Endothelial cell of hepatic sinusoid (primary cell): Measurements from ENCODE around the gene PARN.

Experiments
- in situ Hi-C: cut with HindIII; loops from 2 replicates; pipeline ENCODE4 v1.10.0; 2017; ENCODE audit warnings: low sequenced_read_pairs

The PARN gene

GRCh38 chr16:14483819-14484385 lies 146.2 kb downstream of the PARN start:
- in situ Hi-C loops: no loop called here

GRCh38 chr16:14476183-14476582 lies 153.9 kb downstream of the PARN start:
- in situ Hi-C loops: no loop called here

- in situ Hi-C loops: no loop called here
Observed at GRCh38 chr16:14475370-14476139, 154.5 kb downstream of the PARN start.

GRCh38 chr16:14473488-14473887 lies 156.6 kb downstream of the PARN start:
- in situ Hi-C loops: no loop called here

- in situ Hi-C loops: no loop called here
Observed at GRCh38 chr16:14472357-14472756, 157.7 kb downstream of the PARN start.

GRCh38 chr16:14470788-14471187 lies 159.3 kb downstream of the PARN start:
- in situ Hi-C loops: no loop called here

GRCh38 chr16:14465799-14466198 lies 164.3 kb downstream of the PARN start:
- in situ Hi-C loops: no loop called here

- in situ Hi-C loops: no loop called here
Observed at GRCh38 chr16:14464796-14465195, 165.3 kb downstream of the PARN start.

GRCh38 chr16:14464192-14464591 lies 165.9 kb downstream of the PARN start:
- in situ Hi-C loops: no loop called here

- in situ Hi-C loops: no loop called here
Observed at GRCh38 chr16:14462811-14463210, 167.2 kb downstream of the PARN start.

GRCh38 chr16:14460726-14461125 lies 169.3 kb downstream of the PARN start:
- in situ Hi-C loops: no loop called here

- in situ Hi-C loops: loop anchor here (5.0 kb wide), 2 partner anchors 44 to 51 kb away; no protein-coding TSS in a partner anchor
Observed at GRCh38 chr16:14458576-14458975, 171.5 kb downstream of the PARN start.

- in situ Hi-C loops: loop anchor here (5.0 kb wide), 2 partner anchors 45 to 50 kb away; no protein-coding TSS in a partner anchor
Observed at GRCh38 chr16:14456793-14457481, 173.1 kb downstream of the PARN start.

- in situ Hi-C loops: loop anchor here (5.0 kb wide), 2 partner anchors 47 to 48 kb away; no protein-coding TSS in a partner anchor
Observed at GRCh38 chr16:14455573-14455972, 174.5 kb downstream of the PARN start.

GRCh38 chr16:14454391-14454790 lies 175.7 kb downstream of the PARN start:
- in situ Hi-C loops: no loop called here

GRCh38 chr16:14452066-14452465 lies 178.0 kb downstream of the PARN start:
- in situ Hi-C loops: no loop called here

- in situ Hi-C loops: no loop called here
Observed at GRCh38 chr16:14450846-14451245, 179.2 kb downstream of the PARN start.

- in situ Hi-C loops: loop anchor here (10.0 kb wide), 1 partner anchor 135 kb away; no protein-coding TSS in a partner anchor
Observed at GRCh38 chr16:14449790-14450480, 180.1 kb downstream of the PARN start.

GRCh38 chr16:14449334-14449733 lies 180.7 kb downstream of the PARN start:
- in situ Hi-C loops: loop anchor here (10.0 kb wide), 1 partner anchor 135 kb away; no protein-coding TSS in a partner anchor

GRCh38 chr16:14448879-14449278 lies 181.2 kb downstream of the PARN start:
- in situ Hi-C loops: loop anchor here (10.0 kb wide), 1 partner anchor 134 kb away; no protein-coding TSS in a partner anchor

- in situ Hi-C loops: loop anchor here (10.0 kb wide), 1 partner anchor 133 kb away; no protein-coding TSS in a partner anchor
Observed at GRCh38 chr16:14447783-14448182, 182.3 kb downstream of the PARN start.
